Erythroblast (primary cell): ENCODE data around the gene SUSD6.

Source experiments
- GATA1 ChIP-seq: IDR thresholded peaks from 2 replicates; pipeline ENCODE4 v1.6.1; 2011; ENCODE audit warnings: low read depth, mild to moderate bottlenecking, control low read depth, low read length, moderate library complexity
- POLR2A ChIP-seq: IDR thresholded peaks from 2 replicates; pipeline ENCODE4 v1.6.1; 2011; ENCODE audit warnings: mild to moderate bottlenecking, low read length

GRCh38 chr14:69687606-69688298 is 76.4 kb downstream of the SUSD6 start:
- TF ChIP-seq POLR2A (no peak), GATA1 (no peak)
